HepG2 (cell line): ENCODE data around the gene SYNC. TPM values are rescaled to one million over a fixed set of nuclear protein-coding genes. Genes with fewer than 3 reads are reported as not detected.

ENCODE experiments used
- AKAP8 ChIP-seq: sonication (generic); formaldehyde crosslinking; IDR thresholded peaks from 2 replicates; pipeline ENCODE4 v1.5.1; 2020; ENCODE audit warnings: mild to moderate bottlenecking, missing genetic modification reagents
- CREB1 ChIP-seq, 2 experiments: fragments of 450-650 bp in 1 of 2; IDR thresholded peaks; 2 replicates each; pipeline ENCODE4 v1.6.1; 2016 to 2017; ENCODE audit warnings: control low read depth in 1 of 2, mild to moderate bottlenecking in 1 of 2, missing compliant biosample characterization in 1 of 2, missing genetic modification characterization in 1 of 2
- ELF4 ChIP-seq: sonication (generic); formaldehyde crosslinking; IDR thresholded peaks from 2 replicates; pipeline ENCODE4 v1.5.0; 2020; ENCODE audit warnings: missing genetic modification reagents, mild to moderate bottlenecking, moderate library complexity, borderline replicate concordance
- HNRNPL ChIP-seq: fragments of 200-400 bp; formaldehyde crosslinking; IDR thresholded peaks from 2 replicates; pipeline ENCODE4 v1.6.1; 2017; ENCODE audit warnings: mild to moderate bottlenecking, low read depth, low read length
- HOXA3 ChIP-seq: sonication (generic); formaldehyde crosslinking; IDR thresholded peaks from 2 replicates; pipeline ENCODE4 v1.5.0; 2020; ENCODE audit warnings: missing genetic modification reagents
- HOXA5 ChIP-seq: sonication (generic); formaldehyde crosslinking; IDR thresholded peaks from 2 replicates; pipeline ENCODE4 v1.4.0; 2020; ENCODE audit warnings: missing genetic modification reagents
- IRF1 ChIP-seq: sonication (generic); formaldehyde crosslinking; IDR thresholded peaks from 2 replicates; pipeline ENCODE4 v1.4.0; 2020; ENCODE audit warnings: low read depth, mild to moderate bottlenecking, missing genetic modification reagents
- MED8 ChIP-seq: sonication (generic); formaldehyde crosslinking; IDR thresholded peaks from 2 replicates; pipeline ENCODE4 v1.8.1; 2023; ENCODE audit warnings: mild to moderate bottlenecking, missing genetic modification reagents; ENCODE audit not compliant: insufficient replicate concordance
- PHF21A ChIP-seq: sonication (generic); formaldehyde crosslinking; IDR thresholded peaks from 2 replicates; pipeline ENCODE4 v1.5.0; 2020; ENCODE audit warnings: mild to moderate bottlenecking, missing genetic modification reagents
- RAD51 ChIP-seq: fragments of 450-650 bp; IDR thresholded peaks from 2 replicates; pipeline ENCODE4 v1.6.1; 2016; ENCODE audit warnings: borderline replicate concordance
- TBP ChIP-seq: sonication (generic); formaldehyde crosslinking; IDR thresholded peaks from 2 replicates; pipeline ENCODE4 v1.5.0; 2020; ENCODE audit warnings: missing genetic modification reagents
- TBX2 ChIP-seq: sonication (generic); formaldehyde crosslinking; IDR thresholded peaks from 2 replicates; pipeline ENCODE4 v1.5.0; 2020; ENCODE audit warnings: missing genetic modification reagents, mild to moderate bottlenecking, borderline replicate concordance
- YY1 ChIP-seq: IDR thresholded peaks from 2 replicates; pipeline ENCODE4 v1.6.1; 2011; ENCODE audit warnings: low read length, low read depth, moderate library complexity, mild to moderate bottlenecking; ENCODE audit not compliant: insufficient read depth, insufficient replicate concordance
- ZBED4 ChIP-seq: sonication (generic); formaldehyde crosslinking; IDR thresholded peaks from 2 replicates; pipeline ENCODE4 v1.4.0; 2020; ENCODE audit warnings: missing genetic modification reagents, borderline replicate concordance
- ZFP90 ChIP-seq: sonication (generic); formaldehyde crosslinking; IDR thresholded peaks from 2 replicates; pipeline ENCODE4 v1.8.0; 2022; ENCODE audit warnings: missing genetic modification reagents, mild to moderate bottlenecking, inconsistent platforms, borderline replicate concordance
- ZNF335 ChIP-seq: sonication (generic); formaldehyde crosslinking; IDR thresholded peaks from 2 replicates; pipeline ENCODE4 v1.4.0; 2020; ENCODE audit warnings: missing genetic modification reagents
- ZNF451 ChIP-seq: sonication (generic); formaldehyde crosslinking; IDR thresholded peaks from 2 replicates; pipeline ENCODE4 v1.5.0; 2020; ENCODE audit warnings: mild to moderate bottlenecking, missing genetic modification reagents
- ZNF614 ChIP-seq: IDR thresholded peaks from 2 replicates; pipeline ENCODE4 v1.6.1; 2018; ENCODE audit warnings: missing biosample characterization, missing genetic modification reagents, inconsistent platforms, borderline replicate concordance
- ZNF615 ChIP-seq: sonication (generic); formaldehyde crosslinking; IDR thresholded peaks from 2 replicates; pipeline ENCODE4 v1.5.0; 2020; ENCODE audit warnings: mild to moderate bottlenecking, missing genetic modification reagents, borderline replicate concordance
- ZNF713 ChIP-seq: sonication (generic); formaldehyde crosslinking; IDR thresholded peaks from 2 replicates; pipeline ENCODE4 v1.4.0; 2020; ENCODE audit warnings: mild to moderate bottlenecking, missing genetic modification reagents
- polyA plus RNA-seq, 8 experiments: library from polyadenylated mRNA; depleted of rRNA in 3 of 8; stranded (reverse) in 7 of 8; unstranded in 1 of 8; fragments of >200 nt; fragmentation: Illumina TruSeq in 4 of 8; extraction: Trizol in 4 of 8; gene quantifications; 2 replicates each; pipeline versions ENCODE4 v1.2.1 to v1.2.3, GENCODE V29; 2011 to 2016; ENCODE audit warnings: low read depth in 4 of 8, missing spikeins in 1 of 8, mixed read lengths in 1 of 8; ENCODE audit not compliant: insufficient read depth in 1 of 8
- total RNA-seq, 5 experiments: library from RNA; depleted of rRNA; stranded (reverse); fragments of >200 nt; fragmentation: Illumina TruSeq; extraction: Trizol; gene quantifications; 2 replicates each; pipeline ENCODE4 v1.2.3, GENCODE V29; 2016; ENCODE audit warnings: low read depth in 1 of 5
- TF ChIP-seq, protein P1 (sequence below): sonication (generic); formaldehyde crosslinking; IDR thresholded peaks from 2 replicates; pipeline ENCODE4 v1.4.0; 2020; ENCODE audit warnings: mild to moderate bottlenecking, missing genetic modification reagents

Gene SYNC
- total and polyA plus RNA-seq, 2 of the 13 experiments (the other 11 are each of a cell fraction or from before 2014, with no cell fraction given) = 2.4 to 5.4 TPM

DNA sequence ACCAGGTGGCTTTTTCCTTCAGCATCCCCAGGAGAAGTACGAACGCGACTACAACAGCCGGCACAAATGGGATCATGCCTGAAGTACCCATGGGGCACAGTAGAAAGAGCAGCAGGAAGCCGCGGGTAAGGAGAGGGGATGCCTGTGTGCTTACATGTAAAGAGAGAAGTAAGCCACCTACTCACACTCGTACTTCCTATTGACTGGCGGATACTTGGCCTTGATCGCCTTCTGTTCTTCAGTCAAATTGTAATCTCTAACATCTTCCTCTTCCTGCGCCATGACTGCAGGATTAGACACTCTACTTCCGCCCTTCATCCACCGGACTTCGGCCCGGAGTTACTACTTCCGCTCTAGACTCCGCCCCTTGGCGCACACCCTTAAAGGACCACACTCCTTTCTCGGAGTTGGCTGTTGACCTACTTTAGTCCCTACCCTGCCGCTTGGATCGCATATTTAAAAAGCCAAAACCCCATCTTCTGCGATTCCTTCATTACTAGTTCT, 52.3 kb downstream of the SYNC start, which contains the start of gene ZBTB8OS (continued):
- TF ChIP-seq, protein P1, sequence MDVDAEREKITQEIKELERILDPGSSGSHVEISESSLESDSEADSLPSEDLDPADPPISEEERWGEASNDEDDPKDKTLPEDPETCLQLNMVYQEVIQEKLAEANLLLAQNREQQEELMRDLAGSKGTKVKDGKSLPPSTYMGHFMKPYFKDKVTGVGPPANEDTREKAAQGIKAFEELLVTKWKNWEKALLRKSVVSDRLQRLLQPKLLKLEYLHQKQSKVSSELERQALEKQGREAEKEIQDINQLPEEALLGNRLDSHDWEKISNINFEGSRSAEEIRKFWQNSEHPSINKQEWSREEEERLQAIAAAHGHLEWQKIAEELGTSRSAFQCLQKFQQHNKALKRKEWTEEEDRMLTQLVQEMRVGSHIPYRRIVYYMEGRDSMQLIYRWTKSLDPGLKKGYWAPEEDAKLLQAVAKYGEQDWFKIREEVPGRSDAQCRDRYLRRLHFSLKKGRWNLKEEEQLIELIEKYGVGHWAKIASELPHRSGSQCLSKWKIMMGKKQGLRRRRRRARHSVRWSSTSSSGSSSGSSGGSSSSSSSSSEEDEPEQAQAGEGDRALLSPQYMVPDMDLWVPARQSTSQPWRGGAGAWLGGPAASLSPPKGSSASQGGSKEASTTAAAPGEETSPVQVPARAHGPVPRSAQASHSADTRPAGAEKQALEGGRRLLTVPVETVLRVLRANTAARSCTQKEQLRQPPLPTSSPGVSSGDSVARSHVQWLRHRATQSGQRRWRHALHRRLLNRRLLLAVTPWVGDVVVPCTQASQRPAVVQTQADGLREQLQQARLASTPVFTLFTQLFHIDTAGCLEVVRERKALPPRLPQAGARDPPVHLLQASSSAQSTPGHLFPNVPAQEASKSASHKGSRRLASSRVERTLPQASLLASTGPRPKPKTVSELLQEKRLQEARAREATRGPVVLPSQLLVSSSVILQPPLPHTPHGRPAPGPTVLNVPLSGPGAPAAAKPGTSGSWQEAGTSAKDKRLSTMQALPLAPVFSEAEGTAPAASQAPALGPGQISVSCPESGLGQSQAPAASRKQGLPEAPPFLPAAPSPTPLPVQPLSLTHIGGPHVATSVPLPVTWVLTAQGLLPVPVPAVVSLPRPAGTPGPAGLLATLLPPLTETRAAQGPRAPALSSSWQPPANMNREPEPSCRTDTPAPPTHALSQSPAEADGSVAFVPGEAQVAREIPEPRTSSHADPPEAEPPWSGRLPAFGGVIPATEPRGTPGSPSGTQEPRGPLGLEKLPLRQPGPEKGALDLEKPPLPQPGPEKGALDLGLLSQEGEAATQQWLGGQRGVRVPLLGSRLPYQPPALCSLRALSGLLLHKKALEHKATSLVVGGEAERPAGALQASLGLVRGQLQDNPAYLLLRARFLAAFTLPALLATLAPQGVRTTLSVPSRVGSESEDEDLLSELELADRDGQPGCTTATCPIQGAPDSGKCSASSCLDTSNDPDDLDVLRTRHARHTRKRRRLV (CRISPR knock-in tag) = no peak
- TF ChIP-seq TBP (CRISPR knock-in tag) (no peak), ZFP90 (no peak), HOXA5 (CRISPR knock-in tag) (peak; percentile 18; the same call in 1 of the 2 replicates), IRF1 (CRISPR knock-in tag) (no peak), ZNF713 (CRISPR knock-in tag) (no peak), CREB1 (IDR thresholded peaks at IDR 0.05) (no peak), CREB1 (CRISPR knock-in tag; IDR thresholded peaks at IDR 0.05) (peak; percentile 87), YY1 (no peak), HOXA3 (CRISPR knock-in tag) (no peak; the same call in none of the 2 replicates), PHF21A (CRISPR knock-in tag) (0 out of 2 replicates have a peak, but pooled peaks have one; percentile 7), ZNF615 (CRISPR knock-in tag) (0 out of 2 replicates have a peak, but pooled peaks have one; percentile 66), HNRNPL (no peak), RAD51 (no peak), MED8 (CRISPR knock-in tag) (no peak), TBX2 (CRISPR knock-in tag) (no peak), ZNF451 (no peak), ELF4 (CRISPR knock-in tag) (peak; percentile 91), ZNF614 (CRISPR knock-in tag) (no peak; the same call in 1 of the 2 replicates), ZNF335 (no peak), ZBED4 (CRISPR knock-in tag) (no peak), AKAP8 (CRISPR knock-in tag) (no peak)
